GM19467 (cell line): ENCODE measurements around the gene GPD1.

Experiments used
- ATAC-seq: cut with Tn5 transposase; IDR thresholded peaks from one replicate; pipeline ENCODE4 v1.9.1; 2021; ENCODE audit warnings: mild to moderate bottlenecking, moderate library complexity; ENCODE audit not compliant: unreplicated experiment

GPD1 gene

GRCh38 chr12:50103767-50104321 is at the start of gene GPD1:
GPD1 (plus strand) TSS chr12:50104008; CDS start chr12:50104051, 43 bp downstream.
- ATAC-seq: no peak

GRCh38 chr12:50055831-50056638 is 47.8 kb upstream of the GPD1 start:
- no peak for ATAC-seq

- ATAC-seq: no peak
These were observed 47.2 kb upstream of the GPD1 start for GRCh38 chr12:50056639-50056976.

GRCh38 chr12:50057000-50057841 is 46.6 kb upstream of the GPD1 start, which contains the start of gene ASIC1:
ASIC1 (plus strand) TSS chr12:50057596; CDS start chr12:50058767, 1,171 bp downstream.
- no peak for ATAC-seq

- no peak for ATAC-seq
These were observed 45.7 kb upstream of the GPD1 start for GRCh38 chr12:50057896-50058670.

- no peak for ATAC-seq
These were observed 45.0 kb upstream of the GPD1 start for GRCh38 chr12:50058743-50059312.

GRCh38 chr12:50059440-50060119 is 44.2 kb upstream of the GPD1 start:
- ATAC-seq: no peak

- ATAC-seq: no peak
These were observed 43.7 kb upstream of the GPD1 start for GRCh38 chr12:50060120-50060468.

GRCh38 chr12:50061171-50061570 is 42.6 kb upstream of the GPD1 start:
- ATAC-seq: no peak

GRCh38 chr12:50061946-50062686 is 41.7 kb upstream of the GPD1 start:
- ATAC-seq: no peak

- no peak for ATAC-seq
These were observed 40.9 kb upstream of the GPD1 start for GRCh38 chr12:50062728-50063460.

GRCh38 chr12:50065726-50066310 is 38.0 kb upstream of the GPD1 start:
- no peak for ATAC-seq

GRCh38 chr12:50066402-50066801 is 37.4 kb upstream of the GPD1 start:
- no peak for ATAC-seq

- no peak for ATAC-seq
These were observed 34.7 kb upstream of the GPD1 start for GRCh38 chr12:50069069-50069468.

GRCh38 chr12:50069539-50069938 is 34.3 kb upstream of the GPD1 start:
- no peak for ATAC-seq

GRCh38 chr12:50070314-50071060 is 33.3 kb upstream of the GPD1 start:
- no peak for ATAC-seq

GRCh38 chr12:50072198-50072907 is 31.5 kb upstream of the GPD1 start:
- ATAC-seq: no peak
